SH-SY5Y (cell line): Measurements from ENCODE around the gene SVIP.

Experiments
- GATA2 ChIP-seq: IDR thresholded peaks from 2 replicates; pipeline ENCODE4 v1.6.1; 2011; ENCODE audit warnings: mild to moderate bottlenecking, low read depth, low read length
- GATA3 ChIP-seq: IDR thresholded peaks from 2 replicates; pipeline ENCODE4 v1.6.1; 2011; ENCODE audit warnings: low read depth, mild to moderate bottlenecking, low read length, moderate library complexity

DNA sequence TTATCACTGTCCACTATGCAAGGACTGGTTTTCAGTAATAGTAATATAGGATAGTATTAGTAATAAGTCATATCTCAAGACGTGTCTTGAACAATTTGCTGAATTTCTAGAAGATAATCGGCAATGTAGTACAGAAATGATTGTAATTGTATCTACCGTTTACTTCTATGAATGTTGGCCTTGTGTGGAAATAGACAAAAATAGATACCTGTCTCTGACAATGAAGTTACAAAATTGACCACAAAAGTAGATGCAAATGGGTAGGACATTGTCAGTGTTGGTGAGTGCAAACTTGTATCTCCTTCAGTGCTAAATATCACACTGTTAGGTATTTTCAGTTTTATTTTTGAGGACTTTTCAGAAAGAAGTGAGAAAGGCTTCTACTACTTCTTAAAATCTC is 43.1 kb downstream of the SVIP start:
- TF ChIP-seq GATA2 = no peak
- no peak for TF ChIP-seq GATA3
